Ascending aorta (tissue), 2 donors: Measurements from ENCODE around the gene DAAM2. TPM values are rescaled to one million over a fixed set of nuclear protein-coding genes. Genes with fewer than 3 reads are reported as not detected.

Experiments
- DNase-seq, 2 donors: peaks; one replicate each; pipeline ENCODE4 v3.0.0-alpha.2; 2019; ENCODE audit warnings: low spot score in 2 of 2
- H3K27ac ChIP-seq, 2 donors: fragments of 200-600 bp; sonication (generic); one replicate each; pipeline ENCODE4 v1.5.1; 2016 to 2017; ENCODE audit warnings: mild to moderate bottlenecking in 1 of 2
- H3K27me3 ChIP-seq: fragments of 200-600 bp; sonication (generic); one replicate; pipeline ENCODE4 v1.5.1; 2017
- H3K36me3 ChIP-seq, 2 donors: fragments of 200-600 bp; sonication (generic); one replicate each; pipeline ENCODE4 v1.5.1; 2016
- H3K4me1 ChIP-seq, 2 donors: fragments of 200-600 bp; sonication (generic); one replicate each; pipeline ENCODE4 v1.5.1; 2016 to 2017; ENCODE audit warnings: mild to moderate bottlenecking in 1 of 2
- H3K4me3 ChIP-seq, 2 donors: fragments of 200-600 bp; sonication (generic); one replicate each; pipeline ENCODE4 v1.5.1; 2016 to 2017; ENCODE audit warnings: mild to moderate bottlenecking in 1 of 2
- H3K9me3 ChIP-seq, 2 donors: fragments of 200-600 bp; sonication (generic); one replicate each; pipeline ENCODE4 v1.5.1; 2016
- CTCF ChIP-seq, 3 experiments: fragments of 200-600 bp in 2 of 3; fragments of 450-650 bp in 1 of 3; sonication (generic) in 2 of 3; IDR thresholded peaks; one replicate each; pipeline ENCODE4 v1.5.1; 2016 to 2019; ENCODE audit warnings: antibody characterized with exemption in 3 of 3, mild to moderate bottlenecking in 1 of 3, moderate library complexity in 1 of 3
- intact Hi-C: fragments of 100-400 bp; cut with DNase I; formaldehyde crosslinking; loops from one replicate; pipeline ENCODE4 v1.15.1; 2023
- total RNA-seq: library from RNA; depleted of rRNA; stranded (reverse); fragments of >200 nt; gene quantifications from one replicate; pipeline ENCODE4 v1.1.0, GENCODE V29; 2016

Gene DAAM2
- total RNA-seq, 1 donor from 2014 or later: 44.0 TPM

DNA sequence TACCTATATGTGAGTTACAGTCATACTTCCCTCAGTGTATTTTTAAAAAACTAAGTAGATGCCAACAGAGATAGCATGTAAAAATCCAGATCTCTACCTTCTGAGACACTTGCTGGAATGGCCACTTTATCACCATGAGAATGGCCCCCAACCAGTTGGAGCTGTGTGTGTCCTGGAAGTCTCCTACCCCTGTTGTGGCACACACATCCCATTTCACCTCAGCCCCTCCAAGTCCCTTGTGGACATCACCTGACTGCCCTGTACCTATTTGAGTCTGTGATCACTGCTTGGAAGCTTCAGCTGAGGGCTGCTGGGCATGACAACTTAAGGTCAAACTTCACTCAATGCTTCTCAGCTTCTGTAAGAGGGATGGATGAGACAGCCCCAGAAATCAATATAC is 118.0 kb downstream of the DAAM2 start:
- intact Hi-C loops: no loop called here
- Histone ChIP-seq H3K9me3 (no peaks in the 10 kb centered on the region), H3K36me3 (peaks cover 32 to 82% of the 10 kb centered on the region in 2 donors), H3K27ac (no peak overlapping the region), H3K27me3 (no peaks in the 10 kb centered on the region), H3K4me3 (no peak overlapping the region), H3K4me1 (no peaks in the 10 kb centered on the region)
- DNase-seq: no peak
- TF ChIP-seq CTCF (IDR thresholded peaks at IDR 0.05): no peak

DNA sequence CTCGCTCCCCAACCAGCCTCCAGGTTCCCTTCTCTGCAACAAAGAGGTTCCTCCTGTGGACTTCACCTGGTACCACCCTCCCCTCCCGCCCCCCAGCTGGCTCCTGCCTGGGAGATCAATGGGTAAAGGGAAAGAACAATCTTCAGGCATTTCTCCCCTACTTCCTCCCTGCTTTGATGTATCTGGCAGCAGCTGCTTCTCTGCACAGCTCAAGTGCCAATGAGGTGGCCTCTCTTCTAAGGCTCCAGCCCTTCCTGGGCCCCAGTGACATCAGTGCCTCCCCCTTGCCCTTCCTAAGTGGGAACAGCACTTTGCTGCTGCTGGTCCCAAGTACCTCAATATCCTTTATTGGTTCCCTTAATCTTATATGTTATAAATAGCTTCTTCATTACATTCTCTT is 118.6 kb downstream of the DAAM2 start:
- Histone ChIP-seq H3K27me3 (no peaks in the 10 kb centered on the region), H3K4me1 (no peaks in the 10 kb centered on the region), H3K4me3 (no peak overlapping the region), H3K9me3 (no peaks in the 10 kb centered on the region), H3K36me3 (peaks cover 37 to 84% of the 10 kb centered on the region in 2 donors), H3K27ac (no peak overlapping the region)
- TF ChIP-seq CTCF (IDR thresholded peaks at IDR 0.05): no peak
- intact Hi-C loops: no loop called here
- DNase-seq: no peak

DNA sequence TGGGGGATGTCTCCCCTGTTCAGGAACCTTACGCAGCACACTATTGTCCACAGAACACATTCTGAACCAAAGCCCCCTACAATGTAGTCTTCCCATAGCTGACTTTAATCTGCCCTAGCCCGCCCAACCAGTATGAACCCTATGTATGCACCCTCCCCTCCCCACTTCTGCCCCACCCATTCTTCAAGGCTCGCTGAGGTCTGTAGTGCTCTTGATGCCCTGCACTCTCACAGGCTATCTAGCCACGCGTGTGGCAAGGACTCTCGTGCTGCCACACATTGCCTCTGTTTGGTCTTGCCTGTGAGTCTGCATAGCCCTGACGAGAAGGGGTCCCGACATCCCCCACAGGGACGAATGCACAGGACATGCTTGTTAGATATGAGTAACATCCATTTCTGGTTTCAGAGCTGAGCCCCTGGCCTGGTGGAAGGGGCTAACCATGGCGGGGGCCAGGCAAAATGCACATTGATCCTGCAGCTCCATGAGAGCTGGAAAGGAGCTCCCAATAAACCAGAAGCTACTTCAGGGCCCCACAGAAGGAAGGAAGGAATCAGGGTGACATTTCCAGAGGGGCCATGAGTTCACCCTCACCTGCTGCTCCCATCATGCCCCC is 119.4 kb downstream of the DAAM2 start:
- H3K4me1 ChIP-seq: no peaks in the 10 kb centered on the region
- DNase-seq: no peak
- intact Hi-C loops: no loop called here
- H3K9me3 ChIP-seq: no peaks in the 10 kb centered on the region
- no peak overlapping the region for H3K4me3 ChIP-seq
- H3K27ac ChIP-seq: no peak overlapping the region
- H3K36me3 ChIP-seq: peaks cover 43 to 86% of the 10 kb centered on the region in 2 donors
- H3K27me3 ChIP-seq: no peaks in the 10 kb centered on the region
- TF ChIP-seq CTCF (IDR thresholded peaks at IDR 0.05): no peak

DNA sequence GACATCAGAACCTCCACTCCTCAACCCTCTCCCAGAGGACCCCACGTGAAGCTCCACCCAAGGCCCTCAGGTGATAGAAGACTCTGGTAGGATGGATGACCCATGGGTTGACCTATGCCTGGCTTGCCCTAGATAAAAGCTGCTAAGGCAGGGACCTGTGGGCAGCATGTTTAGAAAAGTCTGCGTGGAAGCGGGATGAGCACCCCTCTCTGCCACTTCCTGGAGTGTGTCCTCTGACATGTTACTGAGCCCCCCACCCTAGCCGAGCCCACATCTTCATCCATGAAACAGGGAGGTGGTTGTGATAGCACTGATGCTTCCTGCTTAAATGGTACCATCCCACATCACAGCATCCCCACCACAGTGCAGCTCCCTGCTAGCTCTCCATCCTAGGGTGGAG is 120.3 kb downstream of the DAAM2 start:
- H3K4me1 ChIP-seq: no peaks in the 10 kb centered on the region
- no peak overlapping the region for H3K27ac ChIP-seq
- TF ChIP-seq CTCF (IDR thresholded peaks at IDR 0.05): no peak
- H3K9me3 ChIP-seq: no peaks in the 10 kb centered on the region
- no peak overlapping the region for H3K4me3 ChIP-seq
- H3K36me3 ChIP-seq: peaks cover 44 to 88% of the 10 kb centered on the region in 2 donors
- intact Hi-C loops: no loop called here
- H3K27me3 ChIP-seq: no peaks in the 10 kb centered on the region
- peak in 1 of 2 donors; percentile 30 for DNase-seq

- Histone ChIP-seq H3K4me1 (no peaks in the 10 kb centered on the region), H3K9me3 (no peaks in the 10 kb centered on the region), H3K27ac (no peak overlapping the region), H3K27me3 (no peaks in the 10 kb centered on the region), H3K4me3 (no peak overlapping the region), H3K36me3 (peaks cover 40 to 90% of the 10 kb centered on the region in 2 donors)
- intact Hi-C loops: no loop called here
- peak in 1 of 2 donors; percentile 56 for DNase-seq
- TF ChIP-seq CTCF (IDR thresholded peaks at IDR 0.05): no peak
Measured at GRCh38 chr6:39913391-39913916, 121.3 kb downstream of the DAAM2 start.
